Measurements from ENCODE around the gene ATP6V1D.
"Not testable (repeated sequence)": the region's sequence is repeated elsewhere in the genome, so short reads cannot be mapped to it uniquely, and the experiment has no call there.

The ATP6V1D gene

GRCh38 chr14:67371247-67372148, 11.9 kb upstream of the ATP6V1D start:
- peak; percentile 81 for FAIRE-seq
- DNase-seq (ENCODE audit: insufficient read length, low spot score), result no peak

GRCh38 chr14:67370830-67371229, 11.2 kb upstream of the ATP6V1D start:
- DNase-seq (ENCODE audit: insufficient read length, low spot score), result no peak
- peak; percentile 95 for FAIRE-seq

- FAIRE-seq (peak; percentile 77), DNase-seq (ENCODE audit: insufficient read length, low spot score) (no peak)
Observed at GRCh38 chr14:67365476-67365875, 5.9 kb upstream of the ATP6V1D start.

GRCh38 chr14:67360470-67361206, 1.0 kb upstream of the ATP6V1D start:
- no peak for FAIRE-seq
- no peak for DNase-seq (ENCODE audit: insufficient read length, low spot score)

- FAIRE-seq, result peak; percentile 69
- peak; percentile 64 for DNase-seq (ENCODE audit: insufficient read length, low spot score)
Observed at GRCh38 chr14:67358924-67359774, 455 bp downstream of the ATP6V1D start.

- FAIRE-seq (peak; percentile 79), DNase-seq (ENCODE audit: insufficient read length, low spot score) (peak; percentile 47)
Observed at GRCh38 chr14:67357969-67358354, 1.6 kb downstream of the ATP6V1D start.

GRCh38 chr14:67357186-67357968, 2.2 kb downstream of the ATP6V1D start:
- DNase-seq (ENCODE audit: insufficient read length, low spot score), result no peak
- FAIRE-seq, result peak; percentile 82

GRCh38 chr14:67352055-67352454, 7.5 kb downstream of the ATP6V1D start:
- no peak for DNase-seq (ENCODE audit: insufficient read length, low spot score)

GRCh38 chr14:67345583-67345982, 14.0 kb downstream of the ATP6V1D start:
- no peak for FAIRE-seq
- DNase-seq (ENCODE audit: insufficient read length, low spot score), result no peak

More at GRCh38 chr14:67352055-67352454, 7.5 kb downstream of the ATP6V1D start:
- peak; percentile 4 for FAIRE-seq

- no peak for DNase-seq (ENCODE audit: insufficient read length, low spot score)
- peak; percentile 86 for FAIRE-seq
Observed at GRCh38 chr14:67343601-67344230, 15.9 kb downstream of the ATP6V1D start.

- not testable (repeated sequence) for DNase-seq (ENCODE audit: insufficient read length, low spot score); FAIRE-seq
Observed at GRCh38 chr14:67341231-67341630, 18.4 kb downstream of the ATP6V1D start.

GRCh38 chr14:67335781-67336180, 23.8 kb downstream of the ATP6V1D start:
- DNase-seq (ENCODE audit: insufficient read length, low spot score) (no peak), FAIRE-seq (peak; percentile 91)

GRCh38 chr14:67332468-67332867, 27.1 kb downstream of the ATP6V1D start:
- DNase-seq (ENCODE audit: insufficient read length, low spot score) (no peak), FAIRE-seq (no peak)

GRCh38 chr14:67331368-67332125, 28.1 kb downstream of the ATP6V1D start:
- DNase-seq (ENCODE audit: insufficient read length, low spot score), result no peak
- peak; percentile 52 for FAIRE-seq

GRCh38 chr14:67329666-67330065, 29.9 kb downstream of the ATP6V1D start:
- DNase-seq (ENCODE audit: insufficient read length, low spot score); FAIRE-seq: not testable (repeated sequence)

- peak; percentile 99 for FAIRE-seq
- DNase-seq (ENCODE audit: insufficient read length, low spot score), result peak; percentile 97
Observed at GRCh38 chr14:67319142-67319541, 40.5 kb downstream of the ATP6V1D start.

GRCh38 chr14:67317822-67318221, 41.8 kb downstream of the ATP6V1D start:
- no peak for FAIRE-seq
- DNase-seq (ENCODE audit: insufficient read length, low spot score), result no peak

GRCh38 chr14:67313153-67313552, 46.5 kb downstream of the ATP6V1D start:
- peak; percentile 98 for FAIRE-seq
- no peak for DNase-seq (ENCODE audit: insufficient read length, low spot score)

- peak; percentile 98 for FAIRE-seq
- DNase-seq (ENCODE audit: insufficient read length, low spot score), result no peak
Observed at GRCh38 chr14:67311868-67312267, 47.7 kb downstream of the ATP6V1D start.
